Pancreas (tissue), 10 donors: Measurements from ENCODE around the gene JAM2. TPM values are rescaled to one million over a fixed set of nuclear protein-coding genes. Genes with fewer than 3 reads are reported as not detected.
A peak's percentile ranks its signal among the peaks of the same experiment; 100 is the strongest.

Experiments
- ATAC-seq, 4 donors: fragments of 200-7000 bp; cut with Tn5 transposase; one replicate each; pipeline versions ENCODE4 v1.8.0 to v1.9.1; 2020; ENCODE audit warnings: mild to moderate bottlenecking in 4 of 4, moderate library complexity in 4 of 4
- DNase-seq, 6 donors: peaks; one replicate each; pipeline ENCODE4 v3.0.0-alpha.2; 2020
- FAIRE-seq: peaks from 2 replicates; lab custom pipeline; 2012; peaks lifted over from hg19 to GRCh38; lab: Jason Lieb, UNC
- H3K27ac ChIP-seq, 4 donors: fragments of 200-600 bp; sonication (generic); 1 replicate in 3 of 4; 2 replicates in 1 of 4; pipeline versions ENCODE4 v1.5.0 to v1.8.0; 2020
- H3K27me3 ChIP-seq, 4 donors: fragments of 200-600 bp; one replicate each; pipeline ENCODE4 v1.8.0; 2021
- H3K36me3 ChIP-seq, 3 donors: fragments of 200-600 bp; sonication (generic) in 1 of 3; one replicate each; pipeline versions ENCODE4 v1.5.0 to v1.8.0; 2020 to 2021
- H3K4me1 ChIP-seq, 3 donors: fragments of 200-600 bp; one replicate each; pipeline ENCODE4 v1.8.0; 2021
- H3K4me3 ChIP-seq, 4 donors: fragments of 200-600 bp; sonication (generic) in 2 of 4; one replicate each; pipeline versions ENCODE4 v1.5.0 to v1.8.0; 2020 to 2021
- H3K9me3 ChIP-seq, 4 donors: fragments of 200-600 bp; one replicate each; pipeline ENCODE4 v1.8.0; 2021
- WGBS, 2 donors: extraction: QIAGEN DNeasy Blood & Tissue Kit; methylation state at CpG; one replicate each; pipeline ENCODE4 v1.1.7; 2013; 5-methylcytosine and 5-hydroxymethylcytosine counted together
- intact Hi-C, 3 donors: fragments of 100-400 bp; cut with DNase I; formaldehyde crosslinking; loops; one replicate each; pipeline versions ENCODE4 v1.11.1 to v1.14.2; 2022
- polyA plus RNA-seq, 2 donors: library from polyadenylated mRNA; stranded (reverse); fragments of 200-250 nt; gene quantifications; one replicate each; pipeline ENCODE4 v1.2.3, GENCODE V29; 2013
- total RNA-seq, 6 donors: library from RNA; stranded (reverse); fragmentation: NEBNext Ultra II Directional in 4 of 6; extraction: Animal tissue kit (Norgen Biotek cat#: 25700) in 4 of 6; gene quantifications; one replicate each; pipeline versions ENCODE4 v1.2.1 to v1.2.4, GENCODE V29; 2021 to 2023
- TF ChIP-seq, protein P1 (sequence below), 4 donors: fragments of 200-600 bp; sonication (generic) in 3 of 4; IDR thresholded peaks; one replicate each; pipeline versions ENCODE4 v1.5.0 to v1.8.0; 2021; ENCODE audit warnings: antibody characterized with exemption in 4 of 4
- donor health status: healthy with polysubstance abuse.
- donor health status: DM: no; HTN: no; CAD: no; lungs with moderate emphysema.
- donor health status: DM: no; HTN: no; CAD: no.
- donor health status: control.
- donor health status: control.
- donor health status: Bipolar disorder and iron deficiency.
- donor health status: DM: yes; HTN: yes; CAD: no.
- donor health status: DM: no; HTN: no; CAD: no.
- donor health status: DM: no; HTN: no; CAD: no.
- donor health status: DM: yes; HTN: yes; CAD: no.

The JAM2 gene, protein sequence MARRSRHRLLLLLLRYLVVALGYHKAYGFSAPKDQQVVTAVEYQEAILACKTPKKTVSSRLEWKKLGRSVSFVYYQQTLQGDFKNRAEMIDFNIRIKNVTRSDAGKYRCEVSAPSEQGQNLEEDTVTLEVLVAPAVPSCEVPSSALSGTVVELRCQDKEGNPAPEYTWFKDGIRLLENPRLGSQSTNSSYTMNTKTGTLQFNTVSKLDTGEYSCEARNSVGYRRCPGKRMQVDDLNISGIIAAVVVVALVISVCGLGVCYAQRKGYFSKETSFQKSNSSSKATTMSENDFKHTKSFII
- total RNA-seq: 1 to 10 TPM; 1.4 to 5.2 (median 2.7) TPM
- 1 to 10 TPM; 2.4 to 8.5 TPM for polyA plus RNA-seq

DNA sequence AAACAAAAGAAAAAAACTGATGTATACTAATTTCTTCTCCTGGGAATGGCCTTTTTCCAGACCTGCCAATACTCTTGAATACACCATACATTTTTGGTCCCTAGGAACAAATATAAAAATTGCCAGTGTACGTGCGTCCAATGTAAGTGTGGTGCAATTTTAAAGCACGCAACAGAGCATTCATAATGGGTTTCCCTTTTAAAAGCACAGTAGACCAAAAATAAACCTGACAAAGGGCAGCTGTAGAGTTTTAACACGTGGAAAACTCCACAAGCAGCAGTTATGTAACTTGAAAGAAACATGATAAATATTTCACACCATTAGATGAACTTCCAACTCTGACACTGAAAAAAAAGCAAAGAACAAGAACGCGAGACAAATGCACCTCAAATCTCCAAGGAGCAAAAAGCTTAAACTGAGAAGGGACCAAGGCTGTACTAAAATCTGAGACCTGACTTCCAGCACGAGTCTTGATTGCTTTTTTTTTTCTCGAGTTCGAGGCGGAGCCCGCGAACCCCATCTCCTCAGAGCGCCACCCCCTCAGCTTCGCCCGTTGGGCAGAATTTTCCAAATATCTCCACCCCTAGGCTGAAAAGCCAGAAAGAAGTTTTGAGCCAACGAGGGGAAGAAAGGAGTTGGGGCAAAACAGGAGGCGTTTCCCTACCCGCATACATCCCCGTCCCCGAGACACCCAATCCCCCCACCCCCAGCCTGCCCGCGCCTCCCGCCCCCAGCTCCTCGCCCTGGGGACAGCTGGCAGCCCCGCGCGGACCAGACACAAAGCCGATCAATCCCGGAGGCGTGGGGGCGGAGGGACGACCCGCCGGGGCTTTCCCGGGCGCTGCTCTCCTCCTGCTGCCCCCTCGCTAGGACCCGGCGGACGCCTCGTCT is at the start of gene JAM2:
JAM2 (plus strand) TSS at position 599 of the 891 bp plus-strand sequence. CDS start 564 bp downstream, outside the sequence.
- Histone ChIP-seq H3K9me3 (no peaks in the 10 kb centered on the region), H3K36me3 (no peaks in the 10 kb centered on the region), H3K27ac (peak within 1 kb of the TSS in 2 of 4 donors; percentile 18 to 28), H3K4me3 (peak within 1 kb of the TSS; percentile 33 to 65 (median 42)), H3K27me3 (peaks cover 0 to 5% (median 0%) of the 10 kb centered on the region in 4 donors), H3K4me1 (no peaks in the 10 kb centered on the region)
- WGBS, 2 donors: 0 to 1% methylated on average over 27 to 41 of the region's 41 CpGs
- ATAC-seq (peak; percentile 44 to 70 (median 60)), DNase-seq (no peak), FAIRE-seq (no peak)
- intact Hi-C loops: no loop called here
- TF ChIP-seq, protein P1, sequence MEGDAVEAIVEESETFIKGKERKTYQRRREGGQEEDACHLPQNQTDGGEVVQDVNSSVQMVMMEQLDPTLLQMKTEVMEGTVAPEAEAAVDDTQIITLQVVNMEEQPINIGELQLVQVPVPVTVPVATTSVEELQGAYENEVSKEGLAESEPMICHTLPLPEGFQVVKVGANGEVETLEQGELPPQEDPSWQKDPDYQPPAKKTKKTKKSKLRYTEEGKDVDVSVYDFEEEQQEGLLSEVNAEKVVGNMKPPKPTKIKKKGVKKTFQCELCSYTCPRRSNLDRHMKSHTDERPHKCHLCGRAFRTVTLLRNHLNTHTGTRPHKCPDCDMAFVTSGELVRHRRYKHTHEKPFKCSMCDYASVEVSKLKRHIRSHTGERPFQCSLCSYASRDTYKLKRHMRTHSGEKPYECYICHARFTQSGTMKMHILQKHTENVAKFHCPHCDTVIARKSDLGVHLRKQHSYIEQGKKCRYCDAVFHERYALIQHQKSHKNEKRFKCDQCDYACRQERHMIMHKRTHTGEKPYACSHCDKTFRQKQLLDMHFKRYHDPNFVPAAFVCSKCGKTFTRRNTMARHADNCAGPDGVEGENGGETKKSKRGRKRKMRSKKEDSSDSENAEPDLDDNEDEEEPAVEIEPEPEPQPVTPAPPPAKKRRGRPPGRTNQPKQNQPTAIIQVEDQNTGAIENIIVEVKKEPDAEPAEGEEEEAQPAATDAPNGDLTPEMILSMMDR (IDR thresholded peaks at IDR 0.05): no peak

DNA sequence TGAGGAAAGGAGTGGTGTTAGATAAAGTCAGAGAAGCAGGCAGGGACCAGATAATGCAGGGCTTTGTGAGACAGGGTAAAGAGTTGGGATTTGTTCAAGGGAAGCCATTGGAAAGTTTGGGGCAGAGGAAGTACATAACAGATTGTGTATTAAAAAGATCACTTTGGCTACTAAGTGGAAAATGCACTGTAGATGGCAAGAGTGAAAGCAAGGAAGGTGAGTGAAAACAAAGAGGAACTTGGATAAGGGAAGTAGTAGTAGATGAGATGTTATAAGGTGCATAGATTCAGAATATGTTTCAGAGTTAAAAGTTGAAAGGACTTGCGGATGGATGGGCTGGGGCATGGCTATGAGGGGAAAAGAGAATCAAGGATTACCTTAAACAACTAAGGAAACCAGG is 49.2 kb upstream of the JAM2 start:
- WGBS, 2 donors: 94 to 100% methylated on average over 1 of the region's 1 CpG
- peaks cover 4 to 28% (median 5%) of the 10 kb centered on the region in 3 donors for H3K36me3 ChIP-seq
- intact Hi-C loops: no loop called here
- TF ChIP-seq, protein P1 (IDR thresholded peaks at IDR 0.05): no peak
- FAIRE-seq (no peak), DNase-seq (no peak), ATAC-seq (no peak)
- H3K27ac ChIP-seq: no peak overlapping the region
- peaks cover 0 to 6% (median 4%) of the 10 kb centered on the region in 3 donors for H3K4me1 ChIP-seq
- H3K4me3 ChIP-seq: no peak overlapping the region
- no peaks in the 10 kb centered on the region for H3K9me3 ChIP-seq
- H3K27me3 ChIP-seq: no peaks in the 10 kb centered on the region

DNA sequence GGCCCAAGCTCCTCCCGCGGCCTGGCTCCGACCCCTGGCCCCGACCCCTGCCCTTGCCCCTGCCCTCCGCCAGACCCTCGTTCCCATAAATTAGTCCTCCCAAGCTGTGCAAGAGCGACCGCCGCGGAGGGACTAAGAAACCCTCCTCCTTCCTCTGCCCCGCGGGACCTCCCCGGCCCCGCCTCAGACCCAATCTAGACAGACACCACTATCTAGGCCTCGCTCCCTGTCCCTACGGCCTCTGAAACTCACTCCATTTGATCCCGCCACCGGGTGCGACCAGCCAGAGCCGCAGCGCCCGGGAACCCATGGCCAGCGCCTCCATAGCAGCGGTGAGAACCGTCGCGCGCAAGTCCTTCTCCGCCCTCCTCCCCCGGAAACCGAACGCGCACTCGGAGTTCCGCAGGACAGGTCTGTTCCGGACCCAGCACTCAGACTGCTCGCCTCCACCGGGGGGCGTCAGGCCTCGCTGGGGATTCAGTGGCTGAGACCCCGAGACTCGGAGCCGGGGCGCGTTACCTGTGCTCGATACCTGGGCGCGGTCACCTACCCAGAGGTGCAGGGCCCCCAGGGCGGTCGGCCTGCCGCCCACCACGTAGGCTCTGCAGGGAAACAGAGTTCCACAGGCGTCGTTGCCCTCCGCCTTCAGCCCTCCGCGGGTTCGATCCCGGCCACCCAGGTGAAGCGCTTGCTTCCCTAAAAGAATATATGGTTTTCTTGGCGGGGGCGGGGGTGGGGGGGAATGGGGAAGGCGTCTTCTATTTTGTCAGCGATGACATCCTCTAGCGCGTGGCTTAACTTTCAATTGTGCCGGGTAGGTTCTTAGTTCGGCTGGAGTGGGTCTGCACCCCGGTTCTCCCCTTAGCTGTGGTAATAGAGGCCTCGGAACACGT is 31.7 kb upstream of the JAM2 start, which contains the start of gene MRPL39:
MRPL39 (minus strand) TSS at position 331 of the 893 bp plus-strand sequence; CDS start at position 325, 6 bp downstream.
- no peaks in the 10 kb centered on the region for H3K36me3 ChIP-seq
- H3K4me1 ChIP-seq: peaks cover 8 to 13% (median 11%) of the 10 kb centered on the region in 3 donors
- WGBS, 2 donors: 0% methylated on average over 65 to 71 of the region's 71 CpGs
- ATAC-seq (peak; percentile 96 to 99 (median 98)), FAIRE-seq (no peak), DNase-seq (peak; percentile 78 to 95 (median 84))
- TF ChIP-seq, protein P1 (IDR thresholded peaks at IDR 0.05): peak in 2 of 4 donors; percentile 14 to 29
- no peaks in the 10 kb centered on the region for H3K9me3 ChIP-seq
- peak within 1 kb of the TSS; percentile 75 to 97 (median 83) for H3K4me3 ChIP-seq
- intact Hi-C loops: no loop called here
- no peaks in the 10 kb centered on the region for H3K27me3 ChIP-seq
- H3K27ac ChIP-seq: peak within 1 kb of the TSS in 3 of 4 donors; percentile 66 to 73 (median 69)

DNA sequence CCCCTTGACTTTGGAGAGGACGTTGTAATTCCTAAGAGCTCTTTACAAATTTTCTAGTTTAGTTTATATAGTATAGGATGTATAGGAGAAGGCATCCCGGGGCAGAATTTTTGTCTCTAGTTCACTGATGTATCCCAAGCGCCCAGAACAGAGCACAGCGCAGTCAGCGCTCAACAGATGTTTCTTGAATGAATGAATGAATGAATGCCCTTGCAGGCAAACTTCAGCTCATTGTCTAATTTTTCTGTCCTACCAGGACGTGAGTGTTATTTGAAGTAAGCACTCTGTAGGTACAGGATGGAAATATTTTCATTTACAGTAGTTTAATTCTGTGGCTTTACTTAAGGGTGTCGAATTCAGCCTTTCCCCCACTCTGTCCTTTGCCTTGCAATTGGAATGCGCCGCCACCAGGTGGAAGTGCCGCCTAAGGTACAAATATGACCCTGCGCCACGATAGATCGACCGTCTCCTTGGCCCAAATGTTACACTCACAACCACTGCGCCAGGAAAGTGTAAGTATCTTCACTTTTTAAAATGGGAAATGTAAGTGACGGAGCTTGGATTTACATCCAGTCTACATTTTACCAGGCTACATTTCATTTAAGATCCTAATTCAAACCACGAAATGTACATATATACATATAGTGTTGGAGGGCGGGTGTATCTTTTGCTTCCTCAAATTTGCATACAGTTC is 30.9 kb upstream of the JAM2 start:
- Histone ChIP-seq H3K9me3 (no peaks in the 10 kb centered on the region), H3K27me3 (no peaks in the 10 kb centered on the region), H3K27ac (peak overlapping the region in 1 of 4 donors; percentile 73), H3K36me3 (no peaks in the 10 kb centered on the region), H3K4me3 (peak overlapping the region; percentile 75 to 97 (median 83)), H3K4me1 (peaks cover 8 to 13% (median 11%) of the 10 kb centered on the region in 3 donors)
- TF ChIP-seq, protein P1 (IDR thresholded peaks at IDR 0.05): peak; percentile 69 to 87 (median 82)
- 6 to 10% methylated on average over 18 of the region's 18 CpGs for WGBS, 2 donors
- ATAC-seq (peak; percentile 93 to 97 (median 93)), FAIRE-seq (peak; percentile 29), DNase-seq (peak; percentile 66 to 84 (median 77))
- intact Hi-C loops: no loop called here
